ENCODE data around the gene ARL9. TPM values are rescaled to one million over a fixed set of nuclear protein-coding genes. Genes with fewer than 3 reads are reported as not detected.
"Not testable (repeated sequence)": the region's sequence is repeated elsewhere in the genome, so short reads cannot be mapped to it uniquely, and the experiment has no call there.

Gene ARL9, protein sequence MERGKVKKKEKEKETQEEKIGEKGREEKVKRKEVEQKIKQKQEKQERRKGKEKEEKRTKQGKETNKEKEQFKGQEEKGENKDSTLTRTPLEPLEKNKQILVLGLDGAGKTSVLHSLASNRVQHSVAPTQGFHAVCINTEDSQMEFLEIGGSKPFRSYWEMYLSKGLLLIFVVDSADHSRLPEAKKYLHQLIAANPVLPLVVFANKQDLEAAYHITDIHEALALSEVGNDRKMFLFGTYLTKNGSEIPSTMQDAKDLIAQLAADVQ
- polyA plus RNA-seq: under 1 TPM in 1 of 3 donors, not detected in 2; 0.07 TPM

DNA sequence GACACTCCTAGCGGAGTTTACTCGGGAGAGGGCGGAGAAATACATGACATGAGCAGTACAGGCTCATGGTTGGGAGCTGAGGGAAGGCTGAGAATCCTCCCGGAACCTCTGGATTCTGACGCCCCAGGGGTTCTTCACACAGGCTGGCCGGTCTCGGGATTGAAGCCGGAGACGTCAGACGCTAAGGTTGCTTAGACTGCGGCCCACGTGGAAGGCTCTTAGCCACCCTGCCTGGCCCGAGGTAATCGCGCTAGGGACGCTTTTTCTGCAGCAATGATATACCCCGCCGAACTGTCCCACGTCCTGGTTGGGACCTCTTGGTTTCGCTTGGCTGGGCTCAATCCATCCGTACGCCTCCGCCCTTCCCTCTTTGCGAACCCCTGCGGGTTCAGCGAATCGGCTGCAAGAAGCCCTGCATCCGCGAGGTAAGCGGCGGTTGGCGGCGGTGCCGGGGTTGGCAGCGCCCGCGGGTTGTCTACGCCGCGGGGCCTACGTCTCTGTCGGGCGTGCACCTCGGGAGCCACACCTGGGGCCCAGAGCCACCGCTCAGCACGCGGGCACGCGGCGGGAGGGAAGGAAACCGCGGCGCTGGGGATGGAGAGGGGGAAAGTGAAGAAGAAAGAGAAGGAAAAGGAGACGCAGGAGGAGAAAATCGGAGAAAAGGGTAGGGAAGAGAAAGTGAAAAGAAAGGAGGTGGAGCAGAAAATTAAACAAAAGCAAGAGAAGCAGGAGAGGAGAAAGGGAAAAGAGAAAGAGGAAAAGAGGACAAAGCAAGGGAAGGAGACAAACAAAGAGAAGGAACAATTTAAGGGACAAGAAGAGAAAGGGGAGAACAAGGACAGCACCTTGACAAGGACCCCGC lies at the start of gene ARL9:
TSS of gene ARL9 (plus strand) at position 523 of the 862 bp plus-strand sequence. CDS start at position 595, 72 bp downstream.
- 3 to 4% (median 3%) methylated on average over 56 of the region's 56 CpGs for WGBS, 3 donors
- no peak within 1 kb of the TSS for H3K27ac ChIP-seq (ENCODE audit: low read depth, low read length)

DNA sequence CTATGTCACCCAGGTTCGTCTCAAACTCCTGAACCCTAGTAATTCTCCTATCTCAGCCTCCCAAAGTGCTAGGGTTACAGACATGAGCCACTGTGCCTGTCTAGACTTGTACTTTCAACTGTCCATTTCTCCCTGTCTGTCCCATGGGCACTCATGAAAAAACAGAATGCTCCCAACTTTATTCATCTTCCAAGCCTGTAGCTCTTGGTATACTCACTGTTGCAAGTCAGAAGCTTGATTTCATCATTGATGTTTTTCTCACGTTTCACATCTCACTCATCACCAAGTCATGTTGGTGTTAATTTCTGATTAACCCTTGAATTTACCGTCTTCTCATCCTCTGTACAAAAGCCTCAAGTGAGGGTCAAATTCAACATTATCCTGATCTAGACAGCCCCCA lies 45.5 kb upstream of the ARL9 start:
- 74 to 77% (median 77%) methylated on average over 3 of the region's 3 CpGs for WGBS, 3 donors
- H3K27ac ChIP-seq (ENCODE audit: low read depth, low read length): no peak overlapping the region

DNA sequence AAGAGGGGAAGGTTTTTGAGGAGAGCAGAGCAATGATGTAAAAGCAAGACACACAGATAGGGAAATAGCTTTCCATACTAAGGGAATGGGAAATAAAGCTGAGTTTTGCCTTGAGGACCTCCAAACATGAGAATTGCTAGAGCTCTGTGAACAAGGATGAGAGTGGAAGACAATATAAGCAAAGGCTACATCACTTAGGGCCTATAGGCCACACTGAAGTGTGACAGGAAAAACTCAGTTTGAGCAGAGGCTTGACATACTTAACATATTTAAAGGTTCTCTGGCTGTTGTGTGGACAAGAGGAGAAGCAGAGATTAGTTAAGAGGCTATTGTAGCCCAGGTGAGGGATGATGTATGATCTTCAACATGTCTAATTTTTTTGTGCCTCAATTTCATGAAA lies 43.4 kb upstream of the ARL9 start:
- H3K27ac ChIP-seq (ENCODE audit: low read depth, low read length): no peak overlapping the region

DNA sequence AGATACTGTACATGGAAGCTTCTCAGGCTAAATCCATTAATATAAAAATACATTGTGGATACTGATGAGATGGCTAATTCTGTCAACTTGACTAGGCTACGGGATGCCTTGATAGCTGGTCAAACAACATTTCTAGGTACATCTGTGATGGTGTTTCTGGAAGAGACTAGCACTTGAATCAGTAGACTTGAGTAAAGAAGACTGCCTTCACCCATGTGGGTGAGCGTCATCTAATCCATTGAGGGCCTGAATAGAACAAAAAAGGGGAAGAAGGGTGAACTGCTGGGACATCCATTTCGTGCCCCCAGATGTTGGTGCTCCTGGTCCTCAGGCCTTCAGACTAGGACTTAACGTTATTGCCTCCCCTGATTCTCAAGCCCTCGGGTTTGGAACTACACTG lies 41.9 kb upstream of the ARL9 start:
- 88 to 90% (median 89%) methylated on average over 5 of the region's 5 CpGs for WGBS, 3 donors
- H3K27ac ChIP-seq (ENCODE audit: low read depth, low read length): no peak overlapping the region

DNA sequence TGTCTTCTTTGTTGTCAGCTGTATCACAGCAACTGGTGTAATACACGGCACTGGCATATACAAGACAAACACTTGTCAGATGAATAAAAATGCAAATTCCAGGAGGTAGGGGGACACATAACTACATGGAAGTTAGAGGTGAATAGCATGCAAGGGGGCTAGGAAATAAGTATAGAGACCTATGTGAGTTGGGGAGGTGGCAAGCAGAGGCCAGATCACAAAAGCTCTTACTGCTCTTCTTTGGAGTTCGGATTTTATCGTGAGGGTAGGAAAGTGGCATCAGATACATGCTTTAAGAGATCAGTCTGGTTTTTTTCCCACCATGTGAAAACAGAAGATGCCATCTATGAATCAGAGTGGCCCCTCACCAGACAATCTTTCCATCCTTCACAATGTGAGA lies 41.0 kb upstream of the ARL9 start:
- H3K27ac ChIP-seq (ENCODE audit: low read depth, low read length): no peak overlapping the region
- 72 to 84% (median 78%) methylated on average over 3 of the region's 3 CpGs for WGBS, 3 donors

DNA sequence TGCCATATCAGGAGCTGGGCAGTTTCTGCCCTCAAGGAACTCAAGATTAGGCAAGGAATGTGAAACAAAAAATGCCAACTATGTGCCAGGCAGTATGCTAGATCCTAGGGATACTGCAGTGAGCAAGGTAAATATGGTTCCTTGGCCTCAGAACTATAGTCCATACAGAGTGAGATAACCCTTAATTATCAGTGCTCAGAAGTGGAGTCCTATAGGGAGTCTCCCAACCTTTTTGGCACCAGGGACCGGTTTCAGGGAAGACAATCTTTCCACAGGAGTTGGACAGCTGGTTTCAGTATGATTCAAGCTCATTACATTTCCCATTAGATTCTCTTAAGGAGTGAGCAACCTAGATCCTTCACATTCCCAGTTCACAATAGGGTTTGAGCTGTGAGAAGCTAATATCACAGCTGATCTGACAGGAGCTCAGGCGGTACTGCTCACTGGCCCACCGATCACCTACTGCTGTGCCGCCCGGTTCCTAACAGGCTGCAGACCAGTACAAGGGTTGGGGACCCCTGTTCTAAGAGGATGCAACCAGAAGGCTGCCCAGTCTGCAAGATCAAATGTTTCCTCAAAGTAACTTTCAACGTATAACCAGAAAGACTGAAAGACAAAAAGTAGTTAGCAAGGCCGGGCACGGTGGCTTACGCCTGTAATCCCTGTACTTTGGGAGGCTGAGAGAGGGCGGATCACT lies 39.8 kb upstream of the ARL9 start:
- WGBS, 3 donors: 62 to 75% (median 63%) methylated on average over 10 of the region's 10 CpGs
- no peak overlapping the region for H3K27ac ChIP-seq (ENCODE audit: low read depth, low read length)

DNA sequence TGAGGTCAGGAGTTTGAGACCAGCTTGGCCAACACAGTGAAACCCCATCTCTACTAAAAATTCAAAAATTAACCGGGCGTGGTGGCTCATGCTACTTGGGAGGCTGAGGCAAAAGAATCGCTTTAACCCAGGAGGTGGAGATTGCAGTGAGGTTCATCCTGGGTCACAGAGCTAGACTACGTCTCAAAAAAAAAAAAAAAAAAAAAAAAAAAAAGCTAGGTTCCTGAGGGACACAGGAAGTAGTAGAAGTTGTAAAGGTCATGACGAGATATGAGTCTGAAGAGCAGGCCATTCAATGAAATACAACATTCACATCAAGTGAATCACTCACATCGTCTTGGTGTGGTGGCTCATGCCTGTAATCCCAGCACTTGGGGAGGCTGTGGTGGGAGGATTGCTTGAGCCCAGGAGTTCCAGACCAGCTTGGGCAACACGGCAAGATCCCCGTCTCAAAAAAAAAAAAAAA lies 39.3 kb upstream of the ARL9 start:
- WGBS, 3 donors: 10 to 23% (median 14%) methylated on average over 8 of the region's 8 CpGs
- H3K27ac ChIP-seq (ENCODE audit: low read depth, low read length): not testable (repeated sequence)

DNA sequence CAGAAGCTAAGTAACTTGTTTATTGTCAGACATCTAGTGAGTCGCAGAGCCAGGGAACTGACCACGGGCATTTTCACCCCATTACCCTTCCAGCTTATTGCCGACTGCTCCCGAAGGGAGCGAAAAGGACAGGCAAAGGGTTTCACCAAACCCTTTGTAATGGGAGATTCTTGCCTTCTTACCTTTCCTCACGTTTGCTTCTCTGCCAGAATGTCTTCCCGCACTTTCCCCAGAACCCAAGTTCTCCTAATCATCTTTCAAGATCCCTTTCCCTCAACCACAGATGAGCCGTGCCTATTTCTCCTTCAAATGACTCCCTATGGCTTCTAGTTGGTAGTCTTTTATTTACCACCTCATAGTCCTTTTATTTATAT lies 38.7 kb upstream of the ARL9 start:
- H3K27ac ChIP-seq (ENCODE audit: low read depth, low read length): no peak overlapping the region
- WGBS, 3 donors: 0 to 2% (median 1%) methylated on average over 8 of the region's 8 CpGs

DNA sequence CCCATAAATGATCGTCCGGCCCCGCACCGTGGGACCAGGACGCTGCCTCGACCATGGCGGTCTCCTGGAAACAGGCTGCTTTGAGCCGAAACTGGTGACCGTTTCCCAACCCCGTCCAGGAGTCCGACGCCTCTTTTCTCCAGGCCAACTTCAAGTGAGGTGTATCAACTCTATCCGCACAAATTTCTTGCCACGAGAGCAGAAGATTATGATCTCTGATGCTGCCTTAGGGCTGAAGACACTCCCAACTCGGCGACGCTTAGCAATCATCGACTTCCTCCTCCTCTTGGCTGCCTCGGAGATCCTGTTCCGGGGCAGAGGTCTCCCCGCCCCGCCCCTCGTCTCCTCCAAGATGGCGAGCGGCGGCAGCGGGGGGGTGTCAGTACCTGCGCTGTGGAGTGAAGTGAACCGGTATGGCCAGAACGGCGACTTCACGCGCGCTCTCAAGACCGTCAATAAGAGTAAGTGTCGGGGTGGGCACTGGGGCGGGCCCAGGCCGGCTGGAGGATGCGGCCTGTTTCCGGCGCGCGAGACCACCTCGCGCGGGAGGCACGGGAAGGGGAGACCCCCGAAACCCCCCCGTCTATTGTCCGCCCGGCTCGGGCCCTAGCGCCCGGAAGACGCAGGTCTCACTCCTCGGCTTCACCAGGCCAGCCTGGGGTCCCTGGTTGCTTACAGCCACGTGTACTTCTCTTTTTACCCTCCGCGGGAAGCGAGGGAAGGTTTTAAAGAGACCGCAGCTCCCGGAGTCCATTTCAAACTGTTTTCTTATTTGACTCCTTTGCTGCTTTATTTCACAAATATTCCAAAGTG lies 38.1 kb upstream of the ARL9 start, which contains the start of gene SRP72:
TSS of gene SRP72 (plus strand) at position 334 of the 813 bp plus-strand sequence. CDS start at position 353, 19 bp downstream.
- WGBS, 3 donors: 1% methylated on average over 60 to 62 of the region's 62 CpGs
- peak within 1 kb of the TSS; percentile 40 for H3K27ac ChIP-seq (ENCODE audit: low read depth, low read length)

DNA sequence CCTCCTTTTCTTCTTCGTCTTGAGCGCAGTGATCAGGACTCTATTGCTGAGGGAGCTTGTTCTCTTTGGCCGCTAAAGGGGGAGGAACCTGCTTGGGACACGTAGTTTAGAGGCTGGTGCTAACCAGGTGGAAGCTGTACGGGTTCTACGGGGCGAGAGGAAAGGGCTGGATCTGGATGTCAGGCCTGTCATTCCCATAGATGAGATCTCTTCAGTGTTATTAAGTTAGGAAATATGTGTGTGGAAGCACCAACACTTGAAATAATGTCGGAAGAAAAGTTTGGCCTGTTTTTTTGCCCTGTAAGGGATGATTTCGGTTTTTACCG lies 37.5 kb upstream of the ARL9 start:
- WGBS, 3 donors: 1% methylated on average over 10 of the region's 10 CpGs
- H3K27ac ChIP-seq (ENCODE audit: low read depth, low read length): no peak overlapping the region

DNA sequence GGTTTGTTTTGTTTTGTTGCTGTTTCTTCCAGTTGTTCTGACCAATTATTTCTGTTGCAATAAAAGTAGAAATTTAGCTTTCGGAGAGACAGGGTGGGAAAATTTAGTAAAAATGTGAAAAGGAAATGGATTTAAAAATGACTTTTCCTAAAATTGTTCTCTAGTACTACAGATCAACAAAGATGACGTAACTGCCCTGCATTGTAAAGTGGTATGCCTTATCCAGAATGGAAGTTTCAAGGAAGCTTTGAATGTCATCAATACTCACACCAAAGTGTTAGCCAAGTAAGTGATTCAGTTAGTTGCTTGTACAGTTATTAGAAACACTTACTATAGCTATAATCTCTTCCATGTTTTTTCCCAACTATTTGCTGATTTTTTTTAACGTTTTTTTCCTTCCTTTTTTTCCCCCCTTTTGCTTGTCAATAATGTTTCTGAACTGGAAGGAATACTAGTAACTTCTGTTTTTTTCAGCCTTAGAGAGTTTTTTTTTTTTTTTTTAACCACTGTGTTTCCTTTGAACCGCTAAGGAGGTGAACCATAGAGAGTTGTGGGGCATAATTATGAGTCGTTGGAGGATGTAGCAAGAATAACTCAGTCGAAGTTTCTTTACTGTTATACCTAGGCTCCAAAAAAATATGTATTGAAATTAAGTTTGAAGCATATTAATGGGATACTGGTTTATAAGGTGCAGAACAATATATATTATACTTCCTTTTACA lies 35.9 kb upstream of the ARL9 start:
- H3K27ac ChIP-seq (ENCODE audit: low read depth, low read length): no peak overlapping the region
- 46 to 63% (median 49%) methylated on average over 6 of the region's 6 CpGs for WGBS, 3 donors

DNA sequence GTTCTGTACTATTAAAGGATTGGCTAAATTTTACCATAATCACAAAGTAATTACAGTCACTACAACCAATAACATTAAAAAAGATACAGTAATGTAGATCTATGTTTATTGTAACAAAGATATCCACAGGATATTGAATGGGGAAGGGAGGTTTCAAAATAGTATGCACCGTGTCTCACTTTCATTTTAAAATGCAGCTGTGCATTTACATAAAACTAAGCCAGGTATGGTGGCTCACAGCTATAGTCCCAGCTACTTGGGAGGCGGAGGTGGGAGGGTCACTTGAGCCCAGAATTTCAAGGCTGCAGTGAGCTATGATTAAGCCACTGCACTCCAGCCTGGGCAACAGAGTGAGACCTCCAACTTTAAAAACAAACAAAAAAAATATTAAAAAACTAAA lies 29.7 kb upstream of the ARL9 start:
- H3K27ac ChIP-seq (ENCODE audit: low read depth, low read length): no peak overlapping the region
- WGBS, 3 donors: 76 to 85% (median 80%) methylated on average over 2 of the region's 2 CpGs

DNA sequence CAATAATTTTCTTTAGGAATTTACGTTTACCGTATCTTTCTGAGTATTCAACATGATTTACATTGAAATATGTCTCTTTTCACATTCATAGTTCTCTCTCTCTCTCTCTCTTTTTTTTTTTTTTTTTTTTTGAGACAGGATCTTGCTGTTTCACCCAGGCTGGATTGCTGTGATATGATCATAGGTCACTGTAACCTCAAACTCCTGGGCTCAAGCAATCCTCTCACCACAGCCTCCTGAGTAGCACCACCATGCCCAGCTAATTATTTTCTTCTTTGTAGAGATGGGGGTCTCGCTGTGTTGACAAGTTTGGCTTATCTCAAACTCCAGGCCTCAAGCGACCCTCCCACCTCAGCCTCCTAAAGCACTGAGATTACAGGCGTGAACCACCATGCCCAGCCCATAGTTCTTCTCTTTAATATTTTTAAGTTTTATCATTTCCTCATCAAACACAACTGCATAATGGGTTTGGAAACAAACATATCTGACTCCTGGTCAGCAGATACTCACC lies 28.3 kb upstream of the ARL9 start:
- 95 to 96% (median 95%) methylated on average over 5 of the region's 5 CpGs for WGBS, 3 donors
- no peak overlapping the region for H3K27ac ChIP-seq (ENCODE audit: low read depth, low read length)

DNA sequence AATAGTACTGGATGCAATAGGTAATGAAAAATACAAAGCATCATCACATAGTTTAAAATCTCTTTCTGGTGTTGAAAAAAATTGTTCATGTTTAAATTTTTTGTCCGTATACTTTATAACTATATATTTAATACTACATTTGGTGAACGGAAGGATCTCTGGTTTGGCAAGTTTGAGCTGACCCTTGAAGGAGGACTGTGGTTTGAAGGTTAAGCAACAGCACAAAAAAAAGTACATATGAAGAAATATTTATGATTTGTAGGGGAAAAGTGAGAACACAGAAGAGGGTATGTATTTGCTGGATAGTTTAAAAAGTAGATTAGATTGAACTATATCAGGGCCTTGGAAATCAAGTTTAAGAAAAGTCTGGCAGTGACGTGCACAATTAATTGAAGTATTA lies 24.9 kb upstream of the ARL9 start:
- WGBS, 3 donors: 63 to 92% (median 75%) methylated on average over 3 of the region's 3 CpGs
- no peak overlapping the region for H3K27ac ChIP-seq (ENCODE audit: low read depth, low read length)

DNA sequence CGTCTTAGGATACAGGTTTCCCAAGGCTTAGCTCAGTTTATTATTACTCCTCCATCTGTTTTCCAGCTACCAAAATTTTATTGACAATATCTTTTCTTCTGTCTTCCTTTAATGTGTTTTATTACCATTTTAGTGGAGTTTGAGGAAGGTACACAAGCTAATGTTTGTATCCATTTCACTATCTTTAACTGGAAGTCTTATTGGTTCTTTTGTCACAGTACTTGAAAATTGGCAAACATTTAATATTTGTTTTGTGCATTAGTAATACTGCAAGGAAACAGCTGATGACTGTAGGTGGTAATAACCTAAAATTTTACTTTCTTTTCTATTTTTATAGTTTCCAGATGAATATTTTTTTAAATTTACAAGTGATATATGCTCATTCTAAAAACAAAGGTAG lies 9.3 kb upstream of the ARL9 start:
- WGBS, 3 donors: 88 to 96% (median 90%) methylated on average over 1 of the region's 1 CpG
- no peak overlapping the region for H3K27ac ChIP-seq (ENCODE audit: low read depth, low read length)

DNA sequence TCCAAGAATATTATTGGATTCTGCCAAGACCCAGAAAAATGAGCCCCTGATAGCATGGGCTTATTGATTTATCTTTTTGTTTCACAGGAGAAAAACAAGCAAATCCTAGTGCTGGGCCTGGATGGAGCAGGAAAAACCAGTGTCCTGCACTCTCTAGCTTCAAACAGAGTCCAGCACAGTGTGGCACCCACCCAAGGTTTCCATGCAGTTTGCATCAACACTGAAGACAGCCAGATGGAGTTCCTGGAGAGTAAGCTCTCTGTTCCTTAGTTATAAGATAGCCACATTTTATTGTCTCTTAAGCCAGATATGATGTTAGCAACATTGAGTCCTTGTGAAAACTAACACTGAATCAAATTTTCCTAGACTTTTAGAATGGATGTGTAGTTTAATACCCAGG lies 5.5 kb downstream of the ARL9 start:
- H3K27ac ChIP-seq (ENCODE audit: low read depth, low read length): no peak overlapping the region

DNA sequence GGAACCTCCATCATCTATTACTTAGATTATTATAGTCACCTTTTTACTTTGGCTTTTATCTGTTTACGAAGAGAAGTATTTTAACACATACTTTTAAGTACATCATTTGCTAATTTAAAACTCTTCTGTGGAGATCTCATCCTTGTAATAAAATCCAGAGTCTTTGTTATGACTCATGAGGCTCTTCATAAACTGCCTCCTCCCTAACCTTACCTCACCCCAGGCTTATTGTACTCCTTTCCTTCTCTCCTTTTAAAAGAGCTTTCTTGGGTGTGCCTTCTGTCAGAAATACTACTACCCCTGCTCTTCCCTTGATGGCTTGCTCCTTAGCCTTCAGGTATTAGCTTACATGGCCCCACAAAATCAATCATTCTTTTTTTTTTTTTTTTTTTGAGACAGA lies 6.6 kb downstream of the ARL9 start:
- WGBS, 3 donors: 92 to 97% (median 94%) methylated on average over 1 of the region's 1 CpG
- no peak overlapping the region for H3K27ac ChIP-seq (ENCODE audit: low read depth, low read length)

DNA sequence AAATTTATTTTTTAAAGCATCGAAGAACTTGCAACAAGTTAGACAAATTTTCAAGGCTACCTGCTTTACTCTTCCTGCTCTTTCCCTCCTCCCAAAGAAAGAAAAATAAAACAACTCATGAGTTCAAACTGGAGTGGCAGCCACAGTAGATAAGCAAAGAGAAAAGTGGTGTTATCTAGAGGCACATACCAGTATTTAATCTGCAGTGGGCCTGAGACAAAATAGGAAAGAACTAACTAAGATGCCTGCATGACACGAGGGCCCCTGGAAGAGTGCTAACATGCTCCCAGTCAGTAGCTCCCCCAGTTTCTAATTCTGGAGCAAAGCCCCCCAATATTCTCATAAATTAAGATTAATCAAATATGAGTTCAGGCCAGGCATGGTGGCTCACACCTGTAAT lies 7.9 kb downstream of the ARL9 start:
- 34 to 65% (median 61%) methylated on average over 2 of the region's 2 CpGs for WGBS, 3 donors
- H3K27ac ChIP-seq (ENCODE audit: low read depth, low read length): no peak overlapping the region

Measured in adipose tissue (tissue), 3 donors.